ENCODE measurements around the gene AMZ2. TPM values are rescaled to one million over a fixed set of nuclear protein-coding genes. Genes with fewer than 3 reads are reported as not detected.
A peak's percentile ranks its signal among the peaks of the same experiment; 100 is the strongest.

AMZ2 gene
- total RNA-seq, 1 experiment from 2014 or later, result 54.6 TPM

DNA sequence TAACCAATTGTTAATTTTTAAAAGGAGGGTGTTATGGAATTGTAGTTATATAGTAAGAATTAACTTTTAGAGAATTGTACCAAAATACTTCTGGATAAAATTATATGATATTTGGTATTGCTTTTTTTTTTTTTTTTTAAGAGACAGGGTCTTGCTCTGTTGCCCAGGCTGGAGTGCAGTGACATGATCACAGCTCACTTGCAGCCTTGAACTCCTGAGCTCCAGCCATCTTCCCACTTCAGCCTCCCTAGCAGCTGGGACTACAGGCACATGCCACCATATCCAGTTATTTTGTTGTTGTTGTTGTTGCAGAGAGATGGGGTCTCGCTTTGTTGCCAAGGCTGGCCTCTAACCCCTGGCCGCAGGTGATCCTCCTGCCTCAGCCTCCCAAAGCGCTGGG is 52.0 kb downstream of the AMZ2 start:
- H3K36me3 Mint-ChIP-seq, result no peaks in the 10 kb centered on the region
- no peak overlapping the region for H3K27ac Mint-ChIP-seq
- no peaks in the 10 kb centered on the region for H3K27me3 Mint-ChIP-seq (ENCODE audit: low read depth)
- DNase-seq (ENCODE audit: low spot score), result no peak
- no peak for ATAC-seq
- no peak for TF ChIP-seq FOXP1 (CRISPR knock-in tag; IDR thresholded peaks at IDR 0.05; ENCODE audit: borderline replicate concordance)
- TF ChIP-seq, protein P1, sequence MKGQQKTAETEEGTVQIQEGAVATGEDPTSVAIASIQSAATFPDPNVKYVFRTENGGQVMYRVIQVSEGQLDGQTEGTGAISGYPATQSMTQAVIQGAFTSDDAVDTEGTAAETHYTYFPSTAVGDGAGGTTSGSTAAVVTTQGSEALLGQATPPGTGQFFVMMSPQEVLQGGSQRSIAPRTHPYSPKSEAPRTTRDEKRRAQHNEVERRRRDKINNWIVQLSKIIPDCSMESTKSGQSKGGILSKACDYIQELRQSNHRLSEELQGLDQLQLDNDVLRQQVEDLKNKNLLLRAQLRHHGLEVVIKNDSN (CRISPR knock-in tag; IDR thresholded peaks at IDR 0.05), result no peak
- TF ChIP-seq TEAD1 (CRISPR knock-in tag; IDR thresholded peaks at IDR 0.05), result no peak
- TF ChIP-seq PRRX2 (CRISPR knock-in tag; IDR thresholded peaks at IDR 0.05), result no peak
- TF ChIP-seq ZNF121 (CRISPR knock-in tag; IDR thresholded peaks at IDR 0.05), result peak; percentile 74
- no peak for TF ChIP-seq OVOL2 (CRISPR knock-in tag; IDR thresholded peaks at IDR 0.05; ENCODE audit: borderline replicate concordance)
- ChIA-PET CTCF (interaction anchor here (1.8 kb wide), 1 partner anchor 99 kb away, joined by 5 read pairs; no protein-coding TSS in a partner anchor), POLR2A (no interaction called here)
- peaks cover 35% of the 10 kb centered on the region for H3K4me1 Mint-ChIP-seq
- no peak overlapping the region for H3K4me3 Mint-ChIP-seq
- H3K9me3 Mint-ChIP-seq, result peaks cover 11% of the 10 kb centered on the region

DNA sequence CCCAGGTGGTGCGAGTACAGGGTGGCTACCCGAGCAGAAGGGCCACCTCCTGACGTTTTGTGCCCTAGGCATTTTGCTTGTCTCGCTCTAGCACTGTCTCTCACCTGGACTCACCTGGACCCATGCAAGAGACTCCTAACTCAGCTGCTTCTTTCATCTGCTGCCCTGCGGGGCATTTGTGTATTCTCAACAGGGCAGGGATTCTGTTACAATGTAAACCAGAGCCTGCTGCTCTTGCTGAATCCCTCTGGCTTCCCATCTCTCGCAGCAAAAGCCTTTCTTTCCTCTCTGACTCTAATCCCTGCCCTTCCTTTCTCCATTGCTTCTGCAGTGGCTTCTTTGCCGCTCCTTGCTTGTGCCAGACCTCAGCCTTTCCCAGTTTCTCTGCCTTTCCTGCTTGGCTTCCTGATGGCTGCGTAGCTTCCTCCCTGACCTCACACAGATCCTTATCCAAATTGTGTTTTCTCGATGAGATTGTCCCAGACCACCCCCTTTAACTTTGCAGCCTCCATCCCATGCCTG is 53.7 kb downstream of the AMZ2 start:
- Mint-ChIP-seq H3K27me3 (ENCODE audit: low read depth) (no peaks in the 10 kb centered on the region), H3K4me1 (peaks cover 25% of the 10 kb centered on the region), H3K4me3 (peak overlapping the region; percentile 1; the same call in 1 of the 2 replicates), H3K27ac (peak overlapping the region; percentile 54), H3K9me3 (peaks cover 11% of the 10 kb centered on the region), H3K36me3 (no peaks in the 10 kb centered on the region)
- peak; percentile 88 for ATAC-seq
- CTCF ChIA-PET, result interaction anchor here (1.0 to 1.8 kb wide), 3 partner anchors 39 to 97 kb away, joined by 4 to 5 read pairs (median 5); no protein-coding TSS in a partner anchor
- peak; percentile 22 for DNase-seq (ENCODE audit: low spot score)
- TF ChIP-seq, protein P2, sequence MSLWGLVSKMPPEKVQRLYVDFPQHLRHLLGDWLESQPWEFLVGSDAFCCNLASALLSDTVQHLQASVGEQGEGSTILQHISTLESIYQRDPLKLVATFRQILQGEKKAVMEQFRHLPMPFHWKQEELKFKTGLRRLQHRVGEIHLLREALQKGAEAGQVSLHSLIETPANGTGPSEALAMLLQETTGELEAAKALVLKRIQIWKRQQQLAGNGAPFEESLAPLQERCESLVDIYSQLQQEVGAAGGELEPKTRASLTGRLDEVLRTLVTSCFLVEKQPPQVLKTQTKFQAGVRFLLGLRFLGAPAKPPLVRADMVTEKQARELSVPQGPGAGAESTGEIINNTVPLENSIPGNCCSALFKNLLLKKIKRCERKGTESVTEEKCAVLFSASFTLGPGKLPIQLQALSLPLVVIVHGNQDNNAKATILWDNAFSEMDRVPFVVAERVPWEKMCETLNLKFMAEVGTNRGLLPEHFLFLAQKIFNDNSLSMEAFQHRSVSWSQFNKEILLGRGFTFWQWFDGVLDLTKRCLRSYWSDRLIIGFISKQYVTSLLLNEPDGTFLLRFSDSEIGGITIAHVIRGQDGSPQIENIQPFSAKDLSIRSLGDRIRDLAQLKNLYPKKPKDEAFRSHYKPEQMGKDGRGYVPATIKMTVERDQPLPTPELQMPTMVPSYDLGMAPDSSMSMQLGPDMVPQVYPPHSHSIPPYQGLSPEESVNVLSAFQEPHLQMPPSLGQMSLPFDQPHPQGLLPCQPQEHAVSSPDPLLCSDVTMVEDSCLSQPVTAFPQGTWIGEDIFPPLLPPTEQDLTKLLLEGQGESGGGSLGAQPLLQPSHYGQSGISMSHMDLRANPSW (CRISPR knock-in tag; conservative IDR thresholded peaks at IDR 0.05; ENCODE audit: low read depth), result no peak
- no peak for TF ChIP-seq ZNF219 (CRISPR knock-in tag; IDR thresholded peaks at IDR 0.05; ENCODE audit: borderline replicate concordance)
- TF ChIP-seq RELA (CRISPR knock-in tag; IDR thresholded peaks at IDR 0.05; ENCODE audit: borderline replicate concordance), result no peak
- TF ChIP-seq, protein P3, sequence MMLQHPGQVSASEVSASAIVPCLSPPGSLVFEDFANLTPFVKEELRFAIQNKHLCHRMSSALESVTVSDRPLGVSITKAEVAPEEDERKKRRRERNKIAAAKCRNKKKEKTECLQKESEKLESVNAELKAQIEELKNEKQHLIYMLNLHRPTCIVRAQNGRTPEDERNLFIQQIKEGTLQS (CRISPR knock-in tag; conservative IDR thresholded peaks at IDR 0.05), result no peak
- no peak for TF ChIP-seq NFE2L1 (CRISPR knock-in tag; IDR thresholded peaks at IDR 0.05)
- TF ChIP-seq GRHL2 (CRISPR knock-in tag; IDR thresholded peaks at IDR 0.05; ENCODE audit: insufficient replicate concordance, severe bottlenecking), result no peak
- TF ChIP-seq, protein P4, sequence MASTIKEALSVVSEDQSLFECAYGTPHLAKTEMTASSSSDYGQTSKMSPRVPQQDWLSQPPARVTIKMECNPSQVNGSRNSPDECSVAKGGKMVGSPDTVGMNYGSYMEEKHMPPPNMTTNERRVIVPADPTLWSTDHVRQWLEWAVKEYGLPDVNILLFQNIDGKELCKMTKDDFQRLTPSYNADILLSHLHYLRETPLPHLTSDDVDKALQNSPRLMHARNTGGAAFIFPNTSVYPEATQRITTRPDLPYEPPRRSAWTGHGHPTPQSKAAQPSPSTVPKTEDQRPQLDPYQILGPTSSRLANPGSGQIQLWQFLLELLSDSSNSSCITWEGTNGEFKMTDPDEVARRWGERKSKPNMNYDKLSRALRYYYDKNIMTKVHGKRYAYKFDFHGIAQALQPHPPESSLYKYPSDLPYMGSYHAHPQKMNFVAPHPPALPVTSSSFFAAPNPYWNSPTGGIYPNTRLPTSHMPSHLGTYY (CRISPR knock-in tag; IDR thresholded peaks at IDR 0.05), result no peak
- TF ChIP-seq JUN (CRISPR knock-in tag; IDR thresholded peaks at IDR 0.05), result no peak
- TF ChIP-seq ZNF396 (CRISPR knock-in tag; IDR thresholded peaks at IDR 0.05; ENCODE audit: borderline replicate concordance), result no peak
- TF ChIP-seq SP1 (CRISPR knock-in tag; conservative IDR thresholded peaks at IDR 0.05), result no peak
- POLR2A ChIA-PET, result interaction anchor here (0.6 to 1.1 kb wide), 2 partner anchors 9 to 10 kb away, joined by 3 to 6 read pairs; partner anchors contain the start of genes ARSG and SLC16A6

DNA sequence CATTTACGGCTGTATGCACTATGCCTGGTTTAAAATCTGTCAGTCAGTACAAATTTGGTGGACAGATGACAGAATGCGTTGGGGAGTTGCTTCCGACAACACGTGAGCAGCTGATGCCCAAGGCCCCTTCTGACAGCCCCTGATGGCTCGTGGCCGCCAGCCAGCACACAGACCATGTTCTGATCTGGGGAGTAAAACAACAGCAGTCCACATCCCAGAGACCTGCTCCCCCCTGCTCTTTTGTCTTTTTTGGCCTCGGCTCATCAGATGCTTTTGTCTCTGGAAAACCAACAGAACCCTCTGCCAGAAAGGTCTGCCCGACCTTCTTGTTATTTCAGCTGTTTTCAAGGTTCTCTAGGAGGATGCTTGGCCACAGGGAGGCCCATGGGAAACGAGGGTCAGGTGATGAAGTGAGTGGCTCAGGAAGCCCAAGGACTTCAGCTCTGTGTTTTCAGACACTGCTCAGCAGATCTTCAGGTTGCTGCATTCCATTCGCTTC is 54.3 kb downstream of the AMZ2 start:
- ATAC-seq (peak; percentile 43), DNase-seq (ENCODE audit: low spot score) (no peak)
- H3K36me3 Mint-ChIP-seq, result no peaks in the 10 kb centered on the region; the same call in 1 of the 2 replicates
- H3K27ac Mint-ChIP-seq, result peak overlapping the region; percentile 54
- peaks cover 11% of the 10 kb centered on the region for H3K9me3 Mint-ChIP-seq
- H3K4me3 Mint-ChIP-seq, result peak overlapping the region; percentile 1; the same call in 1 of the 2 replicates
- CTCF ChIA-PET, result interaction anchor here (1.0 to 1.1 kb wide), 2 partner anchors 39 to 97 kb away, joined by 4 to 5 read pairs; no protein-coding TSS in a partner anchor
- no peak for TF ChIP-seq GTF2I (CRISPR knock-in tag; conservative IDR thresholded peaks at IDR 0.05)
- TF ChIP-seq, protein P5, sequence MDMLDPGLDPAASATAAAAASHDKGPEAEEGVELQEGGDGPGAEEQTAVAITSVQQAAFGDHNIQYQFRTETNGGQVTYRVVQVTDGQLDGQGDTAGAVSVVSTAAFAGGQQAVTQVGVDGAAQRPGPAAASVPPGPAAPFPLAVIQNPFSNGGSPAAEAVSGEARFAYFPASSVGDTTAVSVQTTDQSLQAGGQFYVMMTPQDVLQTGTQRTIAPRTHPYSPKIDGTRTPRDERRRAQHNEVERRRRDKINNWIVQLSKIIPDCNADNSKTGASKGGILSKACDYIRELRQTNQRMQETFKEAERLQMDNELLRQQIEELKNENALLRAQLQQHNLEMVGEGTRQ (CRISPR knock-in tag; IDR thresholded peaks at IDR 0.05), result peak; percentile 28
- H3K27me3 Mint-ChIP-seq (ENCODE audit: low read depth), result no peaks in the 10 kb centered on the region
- peaks cover 19% of the 10 kb centered on the region for H3K4me1 Mint-ChIP-seq
- POLR2A ChIA-PET, result interaction anchor here (1.1 kb wide), 1 partner anchor 11 kb away, joined by 3 read pairs; the partner anchor contains the start of genes ARSG and SLC16A6

Data from WTC11 (cell line).